Duodenal mucosa (tissue), 2 donors: ENCODE measurements around the gene IL26.

Source experiments
- H3K27ac ChIP-seq: one replicate; pipeline ENCODE4 v1.7.0; 2013; ENCODE audit warnings: low read depth, low read length
- H3K27me3 ChIP-seq, 2 donors: one replicate each; pipeline ENCODE4 v1.7.0; 2013; ENCODE audit warnings: low read length in 2 of 2, control low read depth in 1 of 2; ENCODE audit not compliant: insufficient read depth in 2 of 2, control insufficient read depth in 1 of 2
- H3K36me3 ChIP-seq, 2 donors: one replicate each; pipeline ENCODE4 v1.7.0; 2013; ENCODE audit warnings: low read length in 2 of 2, control low read depth in 1 of 2; ENCODE audit not compliant: insufficient read depth in 2 of 2, control insufficient read depth in 1 of 2
- H3K4me1 ChIP-seq, 2 donors: one replicate each; pipeline ENCODE4 v1.7.0; 2013; ENCODE audit warnings: low read length in 2 of 2, control low read depth in 1 of 2; ENCODE audit not compliant: insufficient read depth in 2 of 2, control insufficient read depth in 1 of 2
- H3K4me3 ChIP-seq, 2 donors: one replicate each; pipeline ENCODE4 v1.7.0; 2013; ENCODE audit warnings: low read length in 2 of 2, low read depth in 1 of 2
- H3K9ac ChIP-seq, 2 donors: one replicate each; pipeline ENCODE4 v1.7.0; 2013; ENCODE audit warnings: low read length in 2 of 2, low read depth in 1 of 2
- H3K9me3 ChIP-seq, 2 donors: one replicate each; pipeline ENCODE4 v1.7.0; 2013; ENCODE audit warnings: low read length in 2 of 2, control low read depth in 1 of 2; ENCODE audit not compliant: control insufficient read depth in 1 of 2

Gene IL26

GRCh38 chr12:68162374-68162773 lies 63.2 kb downstream of the IL26 start:
- Histone ChIP-seq H3K9ac (no peak overlapping the region), H3K4me3 (no peak overlapping the region), H3K4me1 (no peaks in the 10 kb centered on the region), H3K27ac (no peak overlapping the region), H3K36me3 (no peaks in the 10 kb centered on the region), H3K9me3 (no peaks in the 10 kb centered on the region), H3K27me3 (no peaks in the 10 kb centered on the region)

- Histone ChIP-seq H3K9me3 (no peaks in the 10 kb centered on the region), H3K4me3 (no peak within 1 kb of the TSS), H3K4me1 (no peaks in the 10 kb centered on the region), H3K36me3 (no peaks in the 10 kb centered on the region), H3K27ac (no peak within 1 kb of the TSS), H3K9ac (no peak within 1 kb of the TSS), H3K27me3 (no peaks in the 10 kb centered on the region)
Observed at GRCh38 chr12:68159681-68160304, 65.8 kb downstream of the IL26 start, which contains the start of gene IFNG. Gene IFNG (minus strand): TSS chr12:68159740. CDS start chr12:68159615, 125 bp downstream.

- no peak overlapping the region for H3K9ac ChIP-seq
- no peak overlapping the region for H3K27ac ChIP-seq
- H3K27me3 ChIP-seq, result no peaks in the 10 kb centered on the region
- no peak overlapping the region for H3K4me3 ChIP-seq
- no peaks in the 10 kb centered on the region for H3K36me3 ChIP-seq
- H3K9me3 ChIP-seq, result no peaks in the 10 kb centered on the region
- H3K4me1 ChIP-seq, result no peaks in the 10 kb centered on the region
Observed at GRCh38 chr12:68158432-68158831, 67.2 kb downstream of the IL26 start.

GRCh38 chr12:68157380-68157779 lies 68.2 kb downstream of the IL26 start:
- no peak overlapping the region for H3K27ac ChIP-seq
- no peaks in the 10 kb centered on the region for H3K36me3 ChIP-seq
- H3K4me1 ChIP-seq, result no peaks in the 10 kb centered on the region
- H3K4me3 ChIP-seq, result no peak overlapping the region
- no peaks in the 10 kb centered on the region for H3K27me3 ChIP-seq
- H3K9me3 ChIP-seq, result no peaks in the 10 kb centered on the region
- H3K9ac ChIP-seq, result no peak overlapping the region

DNA sequence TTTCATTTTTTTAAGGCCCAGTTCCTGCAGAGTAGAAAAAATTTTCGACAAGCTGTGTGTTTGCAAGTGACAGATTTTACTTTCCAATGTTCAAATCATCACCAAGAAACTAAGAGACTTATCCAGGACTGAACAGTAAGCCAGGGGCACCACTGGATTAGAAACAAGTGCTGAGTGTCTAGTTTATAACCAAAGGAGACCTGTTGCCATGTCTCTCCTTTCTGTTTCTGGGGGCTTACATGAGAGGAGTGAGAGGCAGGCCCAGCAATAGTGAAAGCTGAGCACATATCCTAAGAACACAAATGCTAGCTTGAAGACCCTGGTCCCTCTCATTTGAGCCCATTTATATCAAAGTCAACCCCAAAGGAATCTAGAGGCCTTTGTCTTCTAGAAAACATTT lies 69.0 kb downstream of the IL26 start:
- no peaks in the 10 kb centered on the region for H3K27me3 ChIP-seq
- no peaks in the 10 kb centered on the region for H3K4me1 ChIP-seq
- no peak overlapping the region for H3K27ac ChIP-seq
- H3K4me3 ChIP-seq, result no peak overlapping the region
- H3K9ac ChIP-seq, result no peak overlapping the region
- H3K9me3 ChIP-seq, result no peaks in the 10 kb centered on the region
- no peaks in the 10 kb centered on the region for H3K36me3 ChIP-seq

DNA sequence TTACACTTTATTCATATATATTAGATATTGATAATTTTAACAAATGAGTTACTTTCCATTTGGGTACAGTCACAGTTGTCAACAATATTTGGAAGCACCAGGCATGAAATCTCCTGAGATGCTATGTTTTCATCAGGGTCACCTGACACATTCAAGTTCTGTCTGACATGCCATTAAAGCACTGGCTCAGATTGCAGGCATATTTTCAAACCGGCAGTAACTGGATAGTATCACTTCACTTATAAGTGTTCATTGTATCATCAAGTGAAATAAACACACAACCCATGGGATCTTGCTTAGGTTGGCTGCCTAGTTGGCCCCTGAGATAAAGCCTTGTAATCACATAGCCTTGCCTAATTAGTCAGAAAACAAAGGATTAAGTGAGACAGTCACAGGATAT lies 70.8 kb downstream of the IL26 start:
- H3K36me3 ChIP-seq, result no peaks in the 10 kb centered on the region
- H3K4me1 ChIP-seq, result no peaks in the 10 kb centered on the region
- no peak overlapping the region for H3K4me3 ChIP-seq
- H3K9me3 ChIP-seq, result no peaks in the 10 kb centered on the region
- no peak overlapping the region for H3K9ac ChIP-seq
- H3K27me3 ChIP-seq, result no peaks in the 10 kb centered on the region
- no peak overlapping the region for H3K27ac ChIP-seq
